ENCODE results near the gene PRKD2. TPM values are rescaled to one million over a fixed set of nuclear protein-coding genes. Genes with fewer than 3 reads are reported as not detected.

Gene PRKD2
- total and polyA plus RNA-seq, 2 of the 8 experiments (the other 6 are each of a cell fraction or from before 2014, with no cell fraction given), result 24.4 to 63.8 TPM

GRCh38 chr19:46745030-46745429 is 28.1 kb upstream of the PRKD2 start:
- Histone ChIP-seq H4K91ac (replicated peaks; ENCODE audit: insufficient read length, low read length) (no peak overlapping the region), H3K79me2 (ENCODE audit: control insufficient read depth in 1 of 2, insufficient read depth in 2 of 2, low read length in 2 of 2) (peaks cover 46 to 59% of the 10 kb centered on the region in 2 experiments), H3K56ac (replicated peaks; ENCODE audit: insufficient read length, low read depth, low read length) (peak overlapping the region; percentile 42), H2AFZ (ENCODE audit: low read length) (no peak overlapping the region), H3K23me2 (ENCODE audit: low read depth, low read length) (peaks cover 11% of the 10 kb centered on the region), H3K79me1 (ENCODE audit: low read depth, low read length) (peaks cover 12% of the 10 kb centered on the region), H3K4me2 (ENCODE audit: insufficient read depth in 1 of 2, low read depth in 2 of 2, low read length in 2 of 2) (peak overlapping the region; percentile 94 to 96), H3K36me3 (ENCODE audit: control insufficient read depth in 2 of 4, insufficient read depth in 4 of 4, low read length in 3 of 4) (peaks cover 0 to 6% (median 1%) of the 10 kb centered on the region in 4 experiments; a peak in 2 of 8 replicates), H4K8ac (ENCODE audit: extremely low read depth, insufficient read depth, low read length) (no peak overlapping the region), H3K9me3 (ENCODE audit: insufficient read depth in 2 of 2, low read depth in 1 of 2, low read length in 1 of 2) (no peaks in the 10 kb centered on the region), H2BK12ac (ENCODE audit: low read depth, low read length) (0 out of 2 replicates have a peak overlapping the region, but pooled peaks have one; percentile 7), H3K23ac (ENCODE audit: insufficient read length) (peak overlapping the region; percentile 2), H2BK120ac (replicated peaks; ENCODE audit: low read depth, low read length) (no peak overlapping the region), H4K5ac (ENCODE audit: insufficient read length, low read depth, low read length) (no peak overlapping the region), H3K14ac (ENCODE audit: insufficient read length) (no peak overlapping the region), H3K9ac (replicated peaks in 1 of 4; ENCODE audit: extremely low read depth in 1 of 4, low read depth in 3 of 4, low read length in 3 of 4) (peak overlapping the region; percentile 50 to 89 (median 85)), H3K4ac (replicated peaks; ENCODE audit: insufficient read length, low read depth, low read length) (no peak overlapping the region), H4K20me1 (replicated peaks in 1 of 2; ENCODE audit: control insufficient read depth in 1 of 2, insufficient read depth in 2 of 2, low read length in 2 of 2) (peaks cover 34 to 37% of the 10 kb centered on the region in 2 experiments), H2AK5ac (ENCODE audit: low read depth, low read length) (no peak overlapping the region), H3K4me1 (replicated peaks in 1 of 4; ENCODE audit: control insufficient read depth in 3 of 4, insufficient read depth in 4 of 4, low read length in 3 of 4) (peaks cover 0 to 14% (median 4%) of the 10 kb centered on the region in 4 experiments; a peak in 6 of 7 replicates), H2BK20ac (ENCODE audit: low read length) (no peak overlapping the region), H2BK15ac (ENCODE audit: low read length) (0 out of 2 replicates have a peak overlapping the region, but pooled peaks have one; percentile 46), H3K27ac (ENCODE audit: low read depth, low read length) (peak overlapping the region; percentile 85), H2BK5ac (ENCODE audit: low read depth, low read length) (0 out of 2 replicates have a peak overlapping the region, but pooled peaks have one; percentile 81), H3K18ac (ENCODE audit: extremely low read depth, low read length) (peak overlapping the region; percentile 25; the same call in 1 of the 2 replicates), H3K4me3 (ENCODE audit: extremely low read depth in 1 of 4, insufficient read depth in 2 of 4, low read depth in 3 of 4, low read length in 4 of 4) (peak overlapping the region; percentile 84 to 97 (median 93)), H3K27me3 (replicated peaks in 1 of 4; ENCODE audit: control insufficient read depth in 3 of 4, extremely low read depth in 1 of 4, insufficient read depth in 3 of 4, low read length in 3 of 4) (no peaks in the 10 kb centered on the region)
- no peak for TF ChIP-seq POLR2A (IDR thresholded peaks at IDR 0.05; ENCODE audit: control extremely low read depth in 1 of 2, low read depth in 2 of 2, low read length in 2 of 2)
- no peak for TF ChIP-seq NRF1 (IDR thresholded peaks at IDR 0.05; ENCODE audit: low read depth, low read length)
- no peak for TF ChIP-seq KDM1A (IDR thresholded peaks at IDR 0.05; ENCODE audit: borderline replicate concordance, low read length)
- TF ChIP-seq RFX5 (IDR thresholded peaks at IDR 0.05; ENCODE audit: borderline replicate concordance, low read depth, low read length), result no peak
- no peak for TF ChIP-seq RAD21 (IDR thresholded peaks at IDR 0.05 in 1 of 2, conservative IDR thresholded peaks at IDR 0.05 in 1 of 2; ENCODE audit: low read depth in 2 of 2, low read length in 2 of 2)
- TF ChIP-seq ZNF274 (IDR thresholded peaks at IDR 0.05; ENCODE audit: borderline replicate concordance, extremely low read depth, low read length), result no peak
- TF ChIP-seq, protein P1, sequence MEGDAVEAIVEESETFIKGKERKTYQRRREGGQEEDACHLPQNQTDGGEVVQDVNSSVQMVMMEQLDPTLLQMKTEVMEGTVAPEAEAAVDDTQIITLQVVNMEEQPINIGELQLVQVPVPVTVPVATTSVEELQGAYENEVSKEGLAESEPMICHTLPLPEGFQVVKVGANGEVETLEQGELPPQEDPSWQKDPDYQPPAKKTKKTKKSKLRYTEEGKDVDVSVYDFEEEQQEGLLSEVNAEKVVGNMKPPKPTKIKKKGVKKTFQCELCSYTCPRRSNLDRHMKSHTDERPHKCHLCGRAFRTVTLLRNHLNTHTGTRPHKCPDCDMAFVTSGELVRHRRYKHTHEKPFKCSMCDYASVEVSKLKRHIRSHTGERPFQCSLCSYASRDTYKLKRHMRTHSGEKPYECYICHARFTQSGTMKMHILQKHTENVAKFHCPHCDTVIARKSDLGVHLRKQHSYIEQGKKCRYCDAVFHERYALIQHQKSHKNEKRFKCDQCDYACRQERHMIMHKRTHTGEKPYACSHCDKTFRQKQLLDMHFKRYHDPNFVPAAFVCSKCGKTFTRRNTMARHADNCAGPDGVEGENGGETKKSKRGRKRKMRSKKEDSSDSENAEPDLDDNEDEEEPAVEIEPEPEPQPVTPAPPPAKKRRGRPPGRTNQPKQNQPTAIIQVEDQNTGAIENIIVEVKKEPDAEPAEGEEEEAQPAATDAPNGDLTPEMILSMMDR (IDR thresholded peaks at IDR 0.05; ENCODE audit: control extremely low read depth in 1 of 3, insufficient read depth in 1 of 3, low read depth in 1 of 3, low read length in 3 of 3), result no peak
- no peak for TF ChIP-seq GTF2F1 (IDR thresholded peaks at IDR 0.05; ENCODE audit: borderline replicate concordance, low read depth, low read length)
- no peak for TF ChIP-seq BACH1 (IDR thresholded peaks at IDR 0.05; ENCODE audit: low read length)
- TF ChIP-seq MAFK (IDR thresholded peaks at IDR 0.05; ENCODE audit: low read depth, low read length), result no peak
- no peak for FAIRE-seq
- ChIA-PET CTCF (ENCODE audit: partially characterized antibody) (interaction anchor here (0.7 to 2.8 kb wide), 3 partner anchors 9 to 95 kb away, joined by 3 to 16 read pairs (median 6); no protein-coding TSS in a partner anchor), POLR2A (ENCODE audit: partially characterized antibody) (interaction anchor here (0.8 to 2.1 kb wide), 7 partner anchors 12 to 368 kb away, joined by 3 to 10 read pairs (median 4); partner anchors contain the start of genes SLC1A5 and ZC3H4)
- 43% methylated on average over 8 of the region's 8 CpGs; no CpG with 5 or more reads in 1 of the 2 experiments for WGBS, 2 experiments (ENCODE audit: extremely low coverage in 1 of 2, insufficient coverage in 1 of 2, insufficient read length in 1 of 2, insufficient replicate concordance in 2 of 2, low coverage in 1 of 2, low lambda C conversion rate in 2 of 2, missing lambda C conversion rate in 1 of 2)
- DNase-seq (ENCODE audit: low read depth in 1 of 2, low spot score in 2 of 2), result no peak

Data from H1 (cell line).